SHP77 treated with DMSO at 0.1 percent for 48 hours (cell line): ENCODE measurements around the gene LRP4.

Experiments used
- DNase-seq: peaks from one replicate; lab custom pipeline; 2025; lab: John Stamatoyannopoulos, UW

Gene LRP4

GRCh38 chr11:46892838-46893237 is 25.5 kb downstream of the LRP4 start:
- DNase-seq, result no peak

- no peak for DNase-seq
Observed at GRCh38 chr11:46892109-46892508, 26.2 kb downstream of the LRP4 start.

- no peak for DNase-seq
Observed at GRCh38 chr11:46890665-46891064, 27.7 kb downstream of the LRP4 start.

GRCh38 chr11:46889689-46890475 is 28.5 kb downstream of the LRP4 start:
- DNase-seq, result peak; percentile 64

GRCh38 chr11:46889251-46889650 is 29.1 kb downstream of the LRP4 start:
- no peak for DNase-seq

GRCh38 chr11:46888636-46889035 is 29.7 kb downstream of the LRP4 start:
- DNase-seq, result no peak

- DNase-seq, result no peak
Observed at GRCh38 chr11:46886211-46886610, 32.1 kb downstream of the LRP4 start.

- DNase-seq, result no peak
Observed at GRCh38 chr11:46879056-46879585, 39.2 kb downstream of the LRP4 start.

GRCh38 chr11:46877580-46877979 is 40.8 kb downstream of the LRP4 start:
- DNase-seq, result no peak

GRCh38 chr11:46876471-46876870 is 41.9 kb downstream of the LRP4 start:
- DNase-seq, result no peak

GRCh38 chr11:46874586-46874985 is 43.8 kb downstream of the LRP4 start:
- no peak for DNase-seq

GRCh38 chr11:46868912-46869311 is 49.4 kb downstream of the LRP4 start:
- DNase-seq, result no peak

- no peak for DNase-seq
Observed at GRCh38 chr11:46865340-46865739, 53.0 kb downstream of the LRP4 start.

GRCh38 chr11:46860218-46860617 is 58.1 kb downstream of the LRP4 start:
- no peak for DNase-seq

- no peak for DNase-seq
Observed at GRCh38 chr11:46858920-46859546, 59.3 kb downstream of the LRP4 start.

- no peak for DNase-seq
Observed at GRCh38 chr11:46857666-46858065, 60.7 kb downstream of the LRP4 start.

GRCh38 chr11:46856605-46857343 is 61.6 kb downstream of the LRP4 start:
- DNase-seq, result no peak

- DNase-seq, result no peak
Observed at GRCh38 chr11:46855863-46856262, 62.5 kb downstream of the LRP4 start.

- no peak for DNase-seq
Observed at GRCh38 chr11:46855167-46855566, 63.2 kb downstream of the LRP4 start.

- no peak for DNase-seq
Observed at GRCh38 chr11:46850829-46851380, 67.4 kb downstream of the LRP4 start.

GRCh38 chr11:46849631-46850030 is 68.7 kb downstream of the LRP4 start:
- no peak for DNase-seq

- peak; percentile 65 for DNase-seq
Observed at GRCh38 chr11:46846510-46846830, 71.9 kb downstream of the LRP4 start.
